COLO829 (cell line): Measurements from ENCODE around the gene SLC16A11.
"Not testable (repeated sequence)": the region's sequence is repeated elsewhere in the genome, so short reads cannot be mapped to it uniquely, and the experiment has no call there.

Experiments used
- DNase-seq: peaks from one replicate; pipeline ENCODE4 v3.0.0; 2012; ENCODE audit warnings: low spot score

Gene SLC16A11

DNA sequence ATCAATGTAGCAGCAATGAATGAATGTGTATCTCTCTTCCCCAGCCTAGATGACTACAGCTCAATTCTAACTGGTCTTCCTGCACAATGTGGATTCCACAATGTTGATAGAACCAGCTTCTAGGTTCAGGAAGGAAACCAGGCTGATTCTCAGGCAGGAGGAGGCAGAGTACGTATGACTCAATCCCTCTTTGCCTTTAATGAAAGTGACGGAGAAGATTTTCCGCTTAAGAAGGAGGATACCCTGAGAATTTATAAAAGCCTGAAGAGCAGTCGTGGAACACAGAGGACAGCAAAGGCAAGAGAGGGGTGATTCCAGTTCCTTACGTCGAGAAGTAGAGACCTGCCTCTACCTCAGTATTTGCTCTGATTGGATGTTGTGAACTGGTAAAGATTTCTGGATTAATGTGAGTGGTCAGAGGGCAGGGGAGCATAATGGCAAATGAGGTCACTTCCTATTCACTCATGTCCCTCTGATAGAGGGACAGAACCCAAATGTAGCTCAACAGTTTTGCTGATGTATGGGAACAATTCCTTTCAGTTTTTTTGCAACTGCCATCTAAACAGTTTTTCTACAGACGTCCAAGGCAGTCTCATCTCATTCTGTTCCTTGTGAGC, 15.0 kb upstream of the SLC16A11 start:
- no peak for DNase-seq

DNA sequence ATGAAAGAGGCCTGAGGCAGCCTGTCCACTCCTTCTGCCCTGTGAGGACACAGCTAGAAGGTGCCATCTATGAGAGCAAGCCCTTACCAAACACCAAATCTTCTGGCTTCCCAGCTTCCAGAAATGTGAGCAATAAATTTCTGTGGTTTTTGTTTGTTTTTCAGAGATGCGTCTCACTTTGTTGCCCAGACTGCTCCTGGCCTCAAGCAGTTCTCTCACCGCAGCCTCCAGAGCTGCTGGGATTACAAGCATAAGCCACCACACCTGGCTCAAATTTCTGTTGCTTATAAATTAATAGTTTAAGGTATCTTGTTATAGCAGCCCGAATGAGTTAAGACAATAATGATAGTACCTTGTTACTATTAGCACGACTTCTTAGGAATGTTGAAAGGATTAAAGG, 12.5 kb upstream of the SLC16A11 start:
- no peak for DNase-seq

DNA sequence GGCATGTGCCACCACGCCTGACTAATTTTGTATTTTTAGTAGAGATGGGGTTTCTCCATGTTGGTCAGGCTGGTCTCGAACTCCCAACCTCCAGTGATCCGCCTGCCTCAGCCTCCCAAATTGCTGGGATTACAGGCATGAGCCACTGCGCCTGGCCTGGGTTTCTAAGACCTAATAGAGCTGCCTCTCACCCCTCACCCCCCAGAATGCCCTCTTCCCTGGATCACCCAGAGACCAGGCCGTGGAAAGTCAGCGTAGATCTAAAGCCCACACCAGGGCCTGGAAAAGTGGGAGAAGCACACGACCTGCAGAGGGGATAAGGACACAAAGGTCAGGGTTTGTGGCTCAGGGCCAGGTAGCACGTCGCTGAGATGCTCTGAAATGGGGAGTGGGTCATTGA, 6.7 kb upstream of the SLC16A11 start:
- DNase-seq: not testable (repeated sequence)

DNA sequence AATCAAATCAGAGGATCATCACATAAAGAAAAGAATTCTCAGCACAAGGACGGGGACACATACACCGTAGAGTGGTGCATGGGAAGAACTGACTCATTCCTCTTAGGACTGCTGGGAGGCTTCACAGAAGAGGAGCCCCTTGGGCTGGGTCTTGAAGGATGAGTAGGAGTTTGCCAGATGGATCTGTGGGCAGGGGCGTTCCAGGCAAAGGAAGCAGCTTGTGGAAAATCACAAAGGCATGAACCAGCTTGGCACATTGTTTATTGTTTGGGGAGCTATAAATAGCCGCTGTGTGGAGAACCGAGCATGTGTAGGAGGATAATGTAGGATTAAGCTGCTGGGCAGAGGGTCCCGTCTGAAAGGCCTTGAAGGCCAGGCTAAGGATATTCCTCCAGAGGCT, 5.1 kb upstream of the SLC16A11 start:
- peak; percentile 33 for DNase-seq

DNA sequence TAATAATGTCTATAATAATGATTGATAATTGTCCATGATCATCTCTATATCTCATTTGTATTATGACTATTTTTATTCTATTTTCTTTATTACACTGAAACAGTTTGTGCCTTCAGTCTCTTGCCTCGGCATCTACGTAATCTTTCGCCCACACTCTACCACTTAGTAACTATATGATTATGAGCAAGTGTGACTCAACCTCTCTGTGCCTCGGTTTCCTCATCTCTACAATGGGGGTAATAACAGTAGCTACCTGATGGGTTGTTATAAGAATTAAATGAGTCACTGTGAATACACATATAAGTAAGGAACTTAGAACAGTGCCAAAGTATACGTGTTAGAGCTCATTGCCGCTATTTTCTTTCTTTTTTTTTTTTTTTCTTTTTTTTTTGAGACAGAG, 3.7 kb upstream of the SLC16A11 start:
- DNase-seq: no peak

DNA sequence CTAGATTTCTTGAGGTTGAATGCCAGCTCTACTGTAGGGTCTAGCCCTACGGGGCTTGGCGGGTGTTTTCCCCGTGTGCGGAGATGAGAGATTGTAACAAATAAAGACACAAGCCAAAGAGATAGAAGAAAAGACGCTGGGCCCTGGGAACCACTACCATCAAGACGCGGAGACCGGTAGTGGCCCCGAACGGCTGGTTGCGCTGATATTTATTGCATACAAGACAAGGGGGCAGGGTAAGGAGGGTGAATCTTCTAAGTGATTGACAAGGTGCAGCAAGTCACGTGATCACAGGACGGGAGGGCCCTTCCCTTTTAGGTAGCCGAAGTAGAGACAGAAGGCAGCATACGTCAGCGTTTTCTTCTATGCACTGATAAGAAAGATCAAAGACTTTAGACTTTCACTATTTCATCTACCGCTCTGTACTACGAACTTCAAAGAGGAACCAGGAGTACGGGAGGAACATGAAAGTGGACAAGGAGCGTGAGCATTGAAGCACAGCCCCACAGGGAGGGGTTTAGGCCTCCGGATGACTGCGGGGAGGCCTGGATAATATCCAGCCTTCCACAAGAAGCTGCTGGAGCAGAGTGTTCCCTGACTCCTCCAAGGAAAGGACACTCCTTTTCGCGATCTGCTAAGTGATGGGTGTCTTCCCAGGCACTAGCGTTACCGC, 3.0 kb upstream of the SLC16A11 start:
- not testable (repeated sequence) for DNase-seq

DNA sequence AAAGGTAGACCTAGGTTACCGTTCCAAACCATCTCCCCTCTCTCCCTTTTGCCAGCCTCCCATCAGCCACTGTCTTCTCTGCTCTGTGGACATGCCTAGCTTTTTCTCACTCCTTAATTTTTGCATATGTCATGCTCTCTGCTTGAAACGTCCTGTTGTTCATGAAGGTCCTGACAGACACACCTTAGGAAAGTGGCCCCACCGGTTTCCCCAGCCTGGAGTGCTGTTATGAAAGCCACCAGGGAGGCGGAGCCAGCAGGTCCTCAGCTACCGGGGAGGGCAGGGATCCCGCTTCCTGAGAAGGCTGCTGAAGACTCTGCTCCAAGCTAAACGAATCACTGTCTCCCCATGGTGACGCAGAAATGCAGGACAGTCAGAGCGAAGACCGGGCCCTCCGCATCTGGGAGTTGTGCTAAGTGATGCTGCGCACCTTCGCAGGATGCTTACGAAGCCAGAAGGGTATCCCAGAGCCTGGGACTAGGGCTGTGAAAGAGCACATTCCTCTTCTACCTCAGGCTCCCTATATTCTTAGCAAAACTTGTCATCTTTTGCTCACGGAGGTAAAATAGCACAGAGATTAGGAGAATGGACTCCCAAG, 2.3 kb upstream of the SLC16A11 start:
- no peak for DNase-seq

DNA sequence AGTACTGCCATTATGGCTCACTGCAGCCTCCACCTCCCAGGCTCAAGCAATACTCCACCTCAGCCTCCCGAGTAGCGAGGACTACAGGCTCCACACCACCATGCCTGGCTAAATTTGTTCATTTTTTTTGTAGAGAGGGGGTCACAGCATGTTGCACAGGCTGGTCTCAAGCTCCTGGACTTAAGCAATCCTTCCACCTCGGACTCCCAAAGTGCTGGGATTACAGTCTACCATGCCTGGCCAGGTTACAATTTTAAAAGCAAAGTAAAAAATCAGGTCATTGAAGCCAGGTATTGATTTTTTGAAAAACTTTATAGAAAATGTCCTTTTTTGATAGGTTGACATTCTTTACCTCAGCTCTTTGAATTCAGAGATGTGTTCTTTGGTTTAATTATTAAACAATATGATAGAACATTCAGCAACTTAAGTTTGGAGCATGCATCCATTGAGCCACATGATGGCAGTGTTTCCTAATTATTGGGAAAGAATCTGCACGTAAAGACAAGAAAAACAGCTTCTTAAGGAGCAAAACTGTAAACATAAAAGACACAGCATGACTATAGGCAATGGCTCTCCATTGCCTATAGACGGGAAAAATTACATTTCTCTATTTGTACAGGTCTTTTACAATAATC, 1.7 kb upstream of the SLC16A11 start:
- DNase-seq: peak; percentile 74

DNA sequence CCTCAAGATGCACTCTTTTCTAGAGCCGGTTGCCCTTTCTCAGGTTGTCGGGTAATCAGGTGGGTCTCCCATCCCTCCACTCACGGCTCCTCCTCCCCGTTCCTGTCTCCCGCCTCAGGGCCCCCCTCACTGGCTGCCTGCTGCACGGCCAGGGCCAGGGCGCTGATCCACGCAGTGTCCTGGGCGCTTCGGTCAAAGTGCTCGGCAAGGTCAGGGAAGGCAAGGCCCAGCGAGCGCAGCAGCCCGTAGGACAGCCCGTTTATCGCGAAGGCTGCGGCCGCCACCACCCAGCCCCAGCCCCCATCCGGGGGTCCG, 753 bp downstream of the SLC16A11 start:
- DNase-seq: no peak

DNA sequence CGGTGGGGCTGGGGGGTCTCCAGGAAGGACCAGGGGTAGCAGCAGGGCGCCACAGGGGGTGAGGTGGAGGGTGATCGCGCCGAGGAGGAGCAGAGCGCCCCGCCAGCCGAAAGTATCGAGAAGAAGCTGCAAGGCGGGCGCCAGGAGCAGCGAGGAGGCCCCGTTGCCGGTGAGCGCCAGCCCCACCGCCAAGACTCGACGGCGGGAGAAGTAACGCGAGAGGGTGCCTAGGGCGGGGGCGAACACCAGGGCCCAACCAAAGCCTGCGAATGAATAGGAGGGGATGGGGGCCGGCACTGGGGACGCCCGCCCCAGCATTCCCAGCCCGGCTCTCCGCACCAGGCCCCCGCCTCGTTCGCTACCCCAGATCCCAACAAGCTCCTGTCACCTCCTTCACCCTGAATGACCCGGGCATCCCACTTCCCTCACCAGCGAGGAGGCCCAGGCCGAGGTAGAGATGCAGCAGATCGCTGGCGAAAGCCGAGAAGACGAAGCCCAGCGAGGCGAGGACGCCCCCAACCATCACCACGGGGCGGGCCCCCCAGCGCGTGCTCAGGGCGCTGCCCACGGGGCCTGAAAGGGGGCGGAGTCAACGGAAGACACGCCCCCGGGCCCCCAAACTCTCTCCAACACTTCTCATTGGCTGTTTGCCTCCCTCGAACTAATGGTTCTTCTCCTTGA, 1.3 kb downstream of the SLC16A11 start:
- no peak for DNase-seq

DNA sequence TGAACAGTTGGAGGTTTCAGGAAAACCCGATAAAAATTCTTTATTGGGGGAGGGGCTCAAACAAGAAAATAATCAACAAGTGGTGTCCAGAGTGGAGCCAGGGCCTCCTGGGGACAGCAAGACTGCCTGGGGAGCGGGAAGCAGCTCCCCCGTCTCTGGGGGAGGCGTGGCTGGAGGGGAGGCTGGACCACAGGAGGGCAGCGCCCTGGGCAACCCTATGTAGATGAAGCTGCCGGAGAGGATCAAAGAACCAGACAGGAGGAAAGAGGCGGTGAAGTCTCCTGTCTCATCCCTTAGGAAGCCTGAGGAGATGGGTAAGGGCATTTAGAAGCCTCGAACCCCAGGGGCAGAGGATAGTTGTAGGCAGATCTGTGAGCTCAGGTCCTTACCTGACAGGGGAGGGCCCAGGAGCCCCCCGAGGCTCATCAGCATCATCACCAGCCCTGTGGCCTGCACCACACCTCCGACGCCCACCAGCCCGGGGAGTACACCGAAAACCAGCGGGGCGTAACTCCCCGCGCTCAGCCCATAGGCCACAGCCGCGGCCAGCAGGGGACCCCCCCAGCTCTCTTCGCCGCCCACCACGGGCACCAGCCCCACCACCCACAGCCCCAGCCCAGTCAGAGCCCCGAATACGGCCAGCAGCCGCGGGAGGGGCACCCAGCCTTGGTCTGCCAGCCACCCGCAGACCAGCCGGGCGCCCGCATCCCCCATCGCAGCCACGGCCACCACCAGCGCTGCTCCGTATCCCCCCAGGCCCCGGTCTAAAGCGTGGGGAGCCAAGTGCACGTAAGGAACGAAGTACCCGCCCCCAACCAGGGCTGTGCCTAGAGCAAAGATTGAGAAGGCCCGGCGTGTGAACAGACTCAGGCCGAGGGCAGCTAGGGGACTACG, 2.0 kb downstream of the SLC16A11 start:
- no peak for DNase-seq

DNA sequence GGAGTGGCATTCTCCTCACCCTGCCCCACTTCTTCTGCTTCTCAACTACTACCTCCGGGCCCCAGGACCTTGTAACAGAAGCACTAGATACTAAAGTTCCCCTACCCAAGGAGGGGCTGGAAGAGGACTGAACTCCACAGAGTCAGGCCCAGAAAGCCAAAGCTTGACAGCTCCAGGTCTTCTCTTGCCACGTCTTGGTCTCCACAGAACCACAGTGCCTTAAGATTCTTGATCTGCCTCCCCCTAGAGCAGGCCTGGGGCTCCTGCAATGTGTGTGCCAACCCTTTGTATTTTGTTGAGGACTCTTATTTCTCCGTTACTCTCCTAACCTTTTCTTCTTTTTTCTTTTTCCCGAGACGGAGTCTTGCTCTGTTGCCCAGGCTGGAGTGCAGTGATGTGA, 4.1 kb downstream of the SLC16A11 start:
- no peak for DNase-seq

DNA sequence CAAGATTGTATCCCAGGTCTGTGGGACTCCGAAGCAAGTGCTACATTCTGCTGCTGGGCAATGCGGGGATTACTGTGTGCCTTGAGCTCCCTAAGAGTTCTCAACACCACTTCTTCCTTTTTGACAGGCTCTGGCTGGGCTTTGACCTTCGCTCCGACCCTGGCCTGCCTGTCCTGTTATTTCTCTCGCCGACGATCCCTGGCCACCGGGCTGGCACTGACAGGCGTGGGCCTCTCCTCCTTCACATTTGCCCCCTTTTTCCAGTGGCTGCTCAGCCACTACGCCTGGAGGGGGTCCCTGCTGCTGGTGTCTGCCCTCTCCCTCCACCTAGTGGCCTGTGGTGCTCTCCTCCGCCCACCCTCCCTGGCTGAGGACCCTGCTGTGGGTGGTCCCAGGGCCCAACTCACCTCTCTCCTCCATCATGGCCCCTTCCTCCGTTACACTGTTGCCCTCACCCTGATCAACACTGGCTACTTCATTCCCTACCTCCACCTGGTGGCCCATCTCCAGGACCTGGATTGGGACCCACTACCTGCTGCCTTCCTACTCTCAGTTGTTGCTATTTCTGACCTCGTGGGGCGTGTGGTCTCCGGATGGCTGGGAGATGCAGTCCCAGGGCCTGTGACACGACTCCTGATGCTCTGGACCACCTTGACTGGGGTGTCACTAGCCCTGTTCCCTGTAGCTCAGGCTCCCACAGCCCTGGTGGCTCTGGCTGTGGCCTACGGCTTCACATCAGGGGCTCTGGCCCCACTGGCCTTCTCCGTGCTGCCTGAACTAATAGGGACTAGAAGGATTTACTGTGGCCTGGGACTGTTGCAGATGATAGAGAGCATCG, 5.6 kb downstream of the SLC16A11 start:
- no peak for DNase-seq

DNA sequence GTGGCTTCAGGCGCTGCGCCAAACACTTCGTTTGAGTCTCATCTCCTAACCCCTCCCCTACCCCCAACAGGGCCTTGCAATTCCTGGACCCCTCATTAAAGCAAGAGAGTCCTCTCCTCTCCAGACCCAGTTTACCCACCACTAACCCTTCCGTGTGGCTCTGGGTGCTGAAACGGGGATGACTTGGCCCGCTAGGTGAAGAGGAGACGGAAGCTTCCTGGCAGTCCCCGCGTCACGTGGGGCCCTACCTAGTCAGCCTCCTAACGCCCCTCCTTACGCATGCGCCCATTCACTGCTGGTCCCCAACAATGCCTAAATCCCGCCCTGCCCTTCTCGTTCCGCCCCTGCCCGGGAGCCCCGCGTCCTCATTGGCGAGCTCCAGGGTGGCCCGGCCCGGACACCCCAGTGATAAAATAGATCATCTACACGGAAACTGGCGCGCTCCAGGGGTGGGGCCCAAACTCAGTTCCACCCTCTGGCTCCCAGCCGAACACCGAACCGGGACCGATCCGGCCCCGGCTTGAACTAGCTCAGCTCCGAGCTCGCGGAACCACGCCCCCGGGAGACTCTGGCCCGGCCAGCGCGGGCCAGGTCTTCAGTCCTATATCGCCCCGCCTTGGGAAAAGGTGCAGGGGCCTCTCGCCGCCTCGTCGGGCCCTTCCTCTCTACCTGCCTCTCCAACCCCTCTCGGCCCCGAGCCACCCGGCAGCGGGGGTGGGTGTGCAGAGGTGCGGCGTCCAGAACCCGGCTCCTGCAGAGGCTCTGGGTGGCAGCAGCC, 8.1 kb downstream of the SLC16A11 start, which contains the start of gene SLC16A13:
Gene SLC16A13, plus strand, starts transcription at position 425 of the 778 bp plus-strand sequence. CDS start 368 bp downstream, outside the sequence.
- peak; percentile 93 for DNase-seq

DNA sequence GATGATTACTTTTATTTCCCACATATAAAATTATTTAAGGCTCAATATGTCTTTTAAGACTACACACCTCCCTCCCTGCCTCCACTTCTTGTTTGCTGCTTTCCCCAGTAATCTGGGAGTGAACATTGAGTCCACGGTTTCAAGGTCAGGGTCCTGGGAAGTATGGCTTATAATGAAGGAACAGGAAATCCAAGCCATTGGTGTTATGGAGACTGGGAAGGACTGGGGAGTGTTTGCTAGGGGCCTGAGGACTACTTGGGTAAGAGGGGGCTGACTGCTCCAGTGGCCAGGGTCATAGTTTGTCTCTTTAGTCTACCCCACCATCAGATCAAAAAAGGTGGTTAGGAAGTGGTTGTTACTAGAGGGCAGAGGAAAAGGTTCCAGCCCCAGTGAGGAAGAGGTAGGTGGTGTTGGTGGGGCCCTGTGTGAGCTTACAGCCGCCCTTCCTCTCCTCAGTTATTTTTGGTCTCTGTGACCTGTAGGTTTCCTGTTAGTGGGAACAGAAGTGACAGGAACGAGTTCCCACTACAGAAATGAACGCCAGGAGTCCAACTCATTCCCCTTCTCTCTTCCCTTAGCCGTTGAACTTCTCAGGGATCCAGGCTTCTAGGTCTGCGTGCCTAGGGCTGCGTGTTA, 8.8 kb downstream of the SLC16A11 start:
- no peak for DNase-seq

DNA sequence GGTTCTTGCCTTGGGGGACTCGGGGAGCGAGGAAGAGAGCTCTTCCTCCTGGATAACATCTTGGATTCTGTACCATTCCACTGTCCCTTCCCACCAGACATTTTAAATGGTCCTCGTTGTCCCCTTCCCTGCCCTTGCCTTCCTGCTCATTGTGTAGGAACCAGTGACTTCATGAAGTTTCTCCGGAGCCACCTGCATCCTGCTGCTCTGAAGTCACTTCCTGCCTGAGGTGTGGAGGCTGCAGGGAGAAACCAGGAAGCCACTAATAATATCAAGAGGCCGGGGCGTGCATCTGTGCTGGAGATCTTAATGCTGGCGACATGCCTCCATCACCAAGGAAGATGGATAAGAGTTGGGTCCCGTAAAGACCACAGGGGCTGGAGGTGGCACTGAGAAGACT, 14.2 kb downstream of the SLC16A11 start:
- no peak for DNase-seq

DNA sequence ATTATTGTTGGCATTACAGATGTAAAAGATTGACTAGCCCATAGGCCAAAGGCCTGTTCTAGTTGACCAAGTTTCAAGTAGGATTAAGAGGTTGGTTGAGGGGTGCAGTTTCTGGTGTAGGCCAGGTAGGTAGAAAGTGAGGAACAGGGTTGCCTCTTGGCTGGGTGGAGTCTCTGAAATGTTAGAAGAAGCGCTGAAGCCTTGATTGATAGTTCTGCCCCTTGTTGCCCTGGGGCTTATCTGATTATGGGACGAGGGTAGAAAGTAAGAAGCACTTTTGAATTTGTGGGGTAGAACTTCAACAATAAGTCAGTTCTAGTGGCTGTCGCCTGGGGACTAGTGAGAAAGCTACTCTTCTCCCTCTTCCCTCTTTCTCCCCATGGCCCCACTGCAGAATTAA, 14.8 kb downstream of the SLC16A11 start:
- no peak for DNase-seq

DNA sequence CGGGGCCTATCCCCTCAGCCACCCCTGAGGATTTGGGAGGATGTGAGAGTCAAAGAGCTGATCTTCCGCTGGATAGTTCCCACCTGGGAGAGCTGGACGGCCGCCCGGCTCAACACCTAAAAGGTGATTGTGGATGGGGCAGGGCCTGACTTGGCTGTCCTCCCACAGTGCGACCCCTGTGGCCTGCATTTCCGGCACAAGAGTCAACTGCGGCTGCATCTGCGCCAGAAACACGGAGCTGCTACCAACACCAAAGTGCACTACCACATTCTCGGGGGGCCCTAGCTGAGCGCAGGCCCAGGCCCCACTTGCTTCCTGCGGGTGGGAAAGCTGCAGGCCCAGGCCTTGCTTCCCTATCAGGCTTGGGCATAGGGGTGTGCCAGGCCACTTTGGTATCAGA, 16.6 kb downstream of the SLC16A11 start:
- no peak for DNase-seq

DNA sequence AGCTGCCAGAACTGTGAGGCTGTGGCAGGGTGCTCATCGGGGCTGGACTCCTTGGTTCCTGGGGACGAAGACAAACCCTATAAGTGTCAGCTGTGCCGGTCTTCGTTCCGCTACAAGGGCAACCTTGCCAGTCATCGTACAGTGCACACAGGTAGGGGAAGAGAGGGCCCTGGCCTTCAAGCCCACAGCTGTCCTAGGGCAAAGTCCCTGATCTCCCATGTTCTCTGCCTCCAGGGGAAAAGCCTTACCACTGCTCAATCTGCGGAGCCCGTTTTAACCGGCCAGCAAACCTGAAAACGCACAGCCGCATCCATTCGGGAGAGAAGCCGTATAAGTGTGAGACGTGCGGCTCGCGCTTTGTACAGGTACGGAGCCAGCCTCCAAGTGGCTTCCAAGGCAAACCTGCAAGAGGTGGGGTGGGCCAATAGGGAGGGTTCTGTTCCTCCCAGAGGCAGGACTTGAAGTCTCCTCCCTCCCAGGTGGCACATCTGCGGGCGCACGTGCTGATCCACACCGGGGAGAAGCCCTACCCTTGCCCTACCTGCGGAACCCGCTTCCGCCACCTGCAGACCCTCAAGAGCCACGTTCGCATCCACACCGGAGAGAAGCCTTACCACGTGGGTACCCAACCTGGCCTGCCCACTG, 17.3 kb downstream of the SLC16A11 start:
- DNase-seq: no peak
